ENCODE results near the gene SAMD4A. TPM values are rescaled to one million over a fixed set of nuclear protein-coding genes. Genes with fewer than 3 reads are reported as not detected.

The SAMD4A gene
- total and polyA plus RNA-seq, 2 donors = 16.0 to 58.5 TPM

- H3K4me3 ChIP-seq (ENCODE audit: low read depth, low read length) = no peak overlapping the region
- no peak overlapping the region for H3K27ac ChIP-seq (ENCODE audit: low read depth)
- no peaks in the 10 kb centered on the region for H3K36me3 ChIP-seq (ENCODE audit: insufficient read depth)
- H3K4me1 ChIP-seq (ENCODE audit: insufficient read depth) = no peaks in the 10 kb centered on the region
- DNase-seq (ENCODE audit: extremely low spot score) = no peak
- 28% methylated on average over 5 of the region's 5 CpGs for WGBS
Observed at GRCh38 chr14:54712465-54713200, 145.7 kb downstream of the SAMD4A start.

GRCh38 chr14:54713379-54713778 is 146.5 kb downstream of the SAMD4A start:
- no peak for DNase-seq (ENCODE audit: extremely low spot score)
- Histone ChIP-seq H3K4me3 (ENCODE audit: low read depth, low read length) (no peak overlapping the region), H3K36me3 (ENCODE audit: insufficient read depth) (no peaks in the 10 kb centered on the region), H3K4me1 (ENCODE audit: insufficient read depth) (no peaks in the 10 kb centered on the region), H3K27ac (ENCODE audit: low read depth) (no peak overlapping the region)

GRCh38 chr14:54715239-54715638 is 148.3 kb downstream of the SAMD4A start:
- Histone ChIP-seq H3K27ac (ENCODE audit: low read depth) (no peak overlapping the region), H3K4me3 (ENCODE audit: low read depth, low read length) (no peak overlapping the region), H3K4me1 (ENCODE audit: insufficient read depth) (no peaks in the 10 kb centered on the region), H3K36me3 (ENCODE audit: insufficient read depth) (no peaks in the 10 kb centered on the region)
- 56% methylated on average over 4 of the region's 4 CpGs for whole genome bisulfite sequencing
- no peak for DNase-seq (ENCODE audit: extremely low spot score)

- DNase-seq (ENCODE audit: extremely low spot score) = no peak
- Histone ChIP-seq H3K27ac (ENCODE audit: low read depth) (no peak overlapping the region), H3K4me3 (ENCODE audit: low read depth, low read length) (no peak overlapping the region), H3K4me1 (ENCODE audit: insufficient read depth) (no peaks in the 10 kb centered on the region), H3K36me3 (ENCODE audit: insufficient read depth) (no peaks in the 10 kb centered on the region)
- 83% methylated on average over 1 of the region's 1 CpG for WGBS
Observed at GRCh38 chr14:54715811-54716210, 148.9 kb downstream of the SAMD4A start.

GRCh38 chr14:54716862-54717261 is 149.9 kb downstream of the SAMD4A start:
- no peak for DNase-seq (ENCODE audit: extremely low spot score)
- H3K36me3 ChIP-seq (ENCODE audit: insufficient read depth) = no peaks in the 10 kb centered on the region
- no peak overlapping the region for H3K27ac ChIP-seq (ENCODE audit: low read depth)
- H3K4me1 ChIP-seq (ENCODE audit: insufficient read depth) = no peaks in the 10 kb centered on the region
- H3K4me3 ChIP-seq (ENCODE audit: low read depth, low read length) = no peak overlapping the region
- WGBS = 96% methylated on average over 3 of the region's 3 CpGs

- WGBS = 31% methylated on average over 3 of the region's 3 CpGs
- Histone ChIP-seq H3K4me3 (ENCODE audit: low read depth, low read length) (no peak overlapping the region), H3K27ac (ENCODE audit: low read depth) (peak overlapping the region; percentile 3), H3K36me3 (ENCODE audit: insufficient read depth) (no peaks in the 10 kb centered on the region), H3K4me1 (ENCODE audit: insufficient read depth) (no peaks in the 10 kb centered on the region)
- no peak for DNase-seq (ENCODE audit: extremely low spot score)
Observed at GRCh38 chr14:54718046-54718445, 151.1 kb downstream of the SAMD4A start.

GRCh38 chr14:54719406-54719805 is 152.5 kb downstream of the SAMD4A start:
- H3K36me3 ChIP-seq (ENCODE audit: insufficient read depth) = no peaks in the 10 kb centered on the region
- no peaks in the 10 kb centered on the region for H3K4me1 ChIP-seq (ENCODE audit: insufficient read depth)
- 98% methylated on average over 4 of the region's 4 CpGs for WGBS
- no peak overlapping the region for H3K27ac ChIP-seq (ENCODE audit: low read depth)
- H3K4me3 ChIP-seq (ENCODE audit: low read depth, low read length) = no peak overlapping the region
- DNase-seq (ENCODE audit: extremely low spot score) = no peak

GRCh38 chr14:54722791-54723432 is 156.0 kb downstream of the SAMD4A start:
- 61% methylated on average over 4 of the region's 4 CpGs for WGBS
- no peaks in the 10 kb centered on the region for H3K4me1 ChIP-seq (ENCODE audit: insufficient read depth)
- no peak for DNase-seq (ENCODE audit: extremely low spot score)

GRCh38 chr14:54724123-54724522 is 157.2 kb downstream of the SAMD4A start:
- Histone ChIP-seq H3K27ac (ENCODE audit: low read depth) (no peak overlapping the region), H3K4me1 (ENCODE audit: insufficient read depth) (no peaks in the 10 kb centered on the region), H3K4me3 (ENCODE audit: low read depth, low read length) (no peak overlapping the region), H3K36me3 (ENCODE audit: insufficient read depth) (no peaks in the 10 kb centered on the region)
- DNase-seq (ENCODE audit: extremely low spot score) = no peak
- WGBS = 74% methylated on average over 4 of the region's 4 CpGs

More at GRCh38 chr14:54722791-54723432, 156.0 kb downstream of the SAMD4A start:
- no peaks in the 10 kb centered on the region for H3K36me3 ChIP-seq (ENCODE audit: insufficient read depth)
- H3K27ac ChIP-seq (ENCODE audit: low read depth) = no peak overlapping the region
- no peak overlapping the region for H3K4me3 ChIP-seq (ENCODE audit: low read depth, low read length)

GRCh38 chr14:54724676-54725325 is 157.9 kb downstream of the SAMD4A start:
- Histone ChIP-seq H3K27ac (ENCODE audit: low read depth) (no peak overlapping the region), H3K36me3 (ENCODE audit: insufficient read depth) (no peaks in the 10 kb centered on the region), H3K4me3 (ENCODE audit: low read depth, low read length) (no peak overlapping the region), H3K4me1 (ENCODE audit: insufficient read depth) (no peaks in the 10 kb centered on the region)
- 72% methylated on average over 5 of the region's 5 CpGs for WGBS
- DNase-seq (ENCODE audit: extremely low spot score) = no peak

- Histone ChIP-seq H3K4me1 (ENCODE audit: insufficient read depth) (no peaks in the 10 kb centered on the region), H3K4me3 (ENCODE audit: low read depth, low read length) (no peak overlapping the region), H3K36me3 (ENCODE audit: insufficient read depth) (no peaks in the 10 kb centered on the region), H3K27ac (ENCODE audit: low read depth) (no peak overlapping the region)
- DNase-seq (ENCODE audit: extremely low spot score) = no peak
Observed at GRCh38 chr14:54725998-54726397, 159.1 kb downstream of the SAMD4A start.

- H3K27ac ChIP-seq (ENCODE audit: low read depth) = no peak overlapping the region
Observed at GRCh38 chr14:54727929-54728328, 161.0 kb downstream of the SAMD4A start.

GRCh38 chr14:54728700-54729527 is 162.0 kb downstream of the SAMD4A start:
- H3K4me3 ChIP-seq (ENCODE audit: low read depth, low read length) = no peak overlapping the region
- 94% methylated on average over 9 of the region's 9 CpGs for WGBS
- H3K36me3 ChIP-seq (ENCODE audit: insufficient read depth) = no peaks in the 10 kb centered on the region
- DNase-seq (ENCODE audit: extremely low spot score) = no peak
- no peak overlapping the region for H3K27ac ChIP-seq (ENCODE audit: low read depth)
- H3K4me1 ChIP-seq (ENCODE audit: insufficient read depth) = no peaks in the 10 kb centered on the region

More at GRCh38 chr14:54727929-54728328, 161.0 kb downstream of the SAMD4A start:
- H3K4me3 ChIP-seq (ENCODE audit: low read depth, low read length) = no peak overlapping the region
- no peaks in the 10 kb centered on the region for H3K36me3 ChIP-seq (ENCODE audit: insufficient read depth)
- WGBS = 72% methylated on average over 7 of the region's 7 CpGs
- H3K4me1 ChIP-seq (ENCODE audit: insufficient read depth) = no peaks in the 10 kb centered on the region
- no peak for DNase-seq (ENCODE audit: extremely low spot score)

All from urinary bladder (tissue), 4 donors.